Smooth muscle cell (in vitro differentiated cells): ENCODE measurements around the gene RNF181. TPM values are rescaled to one million over a fixed set of nuclear protein-coding genes. Genes with fewer than 3 reads are reported as not detected.

Experiments
- DNase-seq: peaks from one replicate; lab custom pipeline; 2025; ENCODE audit not compliant: unreplicated experiment; lab: John Stamatoyannopoulos, UW
- H2AFZ ChIP-seq: fragments of 200-600 bp; sonication (generic); 2 replicates; pipeline ENCODE4 v1.6.0; 2016; ENCODE audit warnings: antibody characterized with exemption, low read depth, mild to moderate bottlenecking
- H3F3A ChIP-seq: fragments of 200-600 bp; sonication (generic); 2 replicates; pipeline ENCODE4 v1.6.0; 2017; ENCODE audit warnings: antibody characterized with exemption, low read depth
- H3K27ac ChIP-seq: fragments of 200-600 bp; sonication (generic); 2 replicates; pipeline ENCODE4 v1.5.1; 2016; ENCODE audit warnings: low read depth, mild to moderate bottlenecking
- H3K27me3 ChIP-seq: fragments of 200-600 bp; sonication (generic); 2 replicates; pipeline ENCODE4 v1.6.1; 2016; ENCODE audit warnings: low read depth, mild to moderate bottlenecking
- H3K36me3 ChIP-seq: fragments of 200-600 bp; sonication (generic); 2 replicates; pipeline ENCODE4 v1.5.1; 2016; ENCODE audit warnings: low read depth
- H3K4me1 ChIP-seq: fragments of 200-600 bp; sonication (generic); 2 replicates; pipeline ENCODE4 v1.5.1; 2016; ENCODE audit warnings: low read depth
- H3K4me2 ChIP-seq: fragments of 200-600 bp; sonication (generic); 2 replicates; pipeline ENCODE4 v1.6.0; 2016; ENCODE audit warnings: mild to moderate bottlenecking
- H3K4me3 ChIP-seq: fragments of 200-600 bp; sonication (generic); 2 replicates; pipeline ENCODE4 v1.5.1; 2016; ENCODE audit warnings: mild to moderate bottlenecking
- H3K79me2 ChIP-seq: fragments of 200-600 bp; sonication (generic); 2 replicates; pipeline ENCODE4 v1.6.0; 2016; ENCODE audit warnings: low read depth, mild to moderate bottlenecking
- H3K9ac ChIP-seq: fragments of 200-600 bp; sonication (generic); 2 replicates; pipeline ENCODE4 v1.6.0; 2016; ENCODE audit warnings: low read depth
- H3K9me3 ChIP-seq: fragments of 200-600 bp; sonication (generic); replicated peaks from 2 replicates; pipeline ENCODE4 v1.5.1; 2016; ENCODE audit warnings: low read depth
- H4K20me1 ChIP-seq: fragments of 200-600 bp; sonication (generic); 2 replicates; pipeline ENCODE4 v1.6.0; 2016; ENCODE audit warnings: low read depth
- CTCF ChIP-seq: fragments of 200-600 bp; sonication (generic); IDR thresholded peaks from 2 replicates; pipeline ENCODE4 v1.5.1; 2017; ENCODE audit warnings: borderline replicate concordance, mild to moderate bottlenecking, antibody characterized with exemption; ENCODE audit not compliant: insufficient read depth, poor library complexity, severe bottlenecking
- WGBS: methylation state at CpG from one replicate; pipeline ENCODE4 v1.1.7; 2016; ENCODE audit warnings: low lambda C conversion rate; 5-methylcytosine and 5-hydroxymethylcytosine counted together
- polyA plus RNA-seq: library from polyadenylated mRNA; unstranded; fragments of >200 nt; fragmentation: Nextera tagmentation; extraction: Ambion mirVana; gene quantifications from 2 replicates; pipeline ENCODE4 v1.2.1, GENCODE V29; 2016
- total RNA-seq: library from RNA; depleted of rRNA; stranded (reverse); fragments of >200 nt; gene quantifications from 2 replicates; pipeline ENCODE4 v1.2.3, GENCODE V29; 2014

Gene RNF181
- total and polyA plus RNA-seq, 2 experiments from 2014 or later: 195 to 316 TPM

GRCh38 chr2:85605406-85606115 is 10.0 kb downstream of the RNF181 start:
- 35% methylated on average over 4 of the region's 4 CpGs for WGBS
- DNase-seq: no peak
- Histone ChIP-seq H3K4me1 (peaks cover 10% of the 10 kb centered on the region), H3K9me3 (no peaks in the 10 kb centered on the region), H3K79me2 (peaks cover 23% of the 10 kb centered on the region), H3K27ac (peak overlapping the region; percentile 70), H3K36me3 (no peaks in the 10 kb centered on the region), H4K20me1 (peaks cover 12% of the 10 kb centered on the region), H3F3A (peaks cover 16% of the 10 kb centered on the region), H3K4me2 (peak overlapping the region; percentile 30), H3K4me3 (no peak overlapping the region), H3K9ac (peak overlapping the region; percentile 8), H3K27me3 (no peaks in the 10 kb centered on the region), H2AFZ (no peak overlapping the region)
- TF ChIP-seq CTCF: no peak

- H3K4me1 ChIP-seq: peaks cover 10% of the 10 kb centered on the region
- WGBS: 70% methylated on average over 7 of the region's 7 CpGs
- DNase-seq: no peak
These were observed 10.5 kb downstream of the RNF181 start for GRCh38 chr2:85606116-85606455.

GRCh38 chr2:85607268-85608215 is 12.0 kb downstream of the RNF181 start:
- Histone ChIP-seq H3K79me2 (peaks cover 31% of the 10 kb centered on the region), H3K9ac (no peak overlapping the region), H2AFZ (no peak overlapping the region), H4K20me1 (peaks cover 12% of the 10 kb centered on the region), H3K27ac (peak overlapping the region; percentile 70), H3K27me3 (no peaks in the 10 kb centered on the region), H3K9me3 (no peaks in the 10 kb centered on the region), H3K4me2 (no peak overlapping the region), H3K36me3 (no peaks in the 10 kb centered on the region), H3F3A (peaks cover 20% of the 10 kb centered on the region), H3K4me1 (peaks cover 4% of the 10 kb centered on the region), H3K4me3 (no peak overlapping the region)
- WGBS: 85% methylated on average over 9 of the region's 9 CpGs
- DNase-seq: no peak
- no peak for TF ChIP-seq CTCF

More at GRCh38 chr2:85606116-85606455, 10.5 kb downstream of the RNF181 start:
- Histone ChIP-seq H3K9me3 (no peaks in the 10 kb centered on the region), H3K27ac (peak overlapping the region; percentile 70), H3F3A (peaks cover 16% of the 10 kb centered on the region), H3K4me3 (no peak overlapping the region), H3K9ac (no peak overlapping the region), H3K79me2 (peaks cover 25% of the 10 kb centered on the region), H4K20me1 (peaks cover 12% of the 10 kb centered on the region), H3K36me3 (no peaks in the 10 kb centered on the region), H3K4me2 (peak overlapping the region; percentile 30), H3K27me3 (no peaks in the 10 kb centered on the region), H2AFZ (no peak overlapping the region)
- TF ChIP-seq CTCF: no peak
